BJ (cell line): ENCODE results near the gene KRTAP6-3. TPM values are rescaled to one million over a fixed set of nuclear protein-coding genes. Genes with fewer than 3 reads are reported as not detected.

ENCODE experiments used
- CTCF ChIA-PET: fragments of 350-600 bp; formaldehyde crosslinking; extraction: SDS; loops from one replicate; lab custom pipeline; 2021; ENCODE audit warnings: antibody characterized with exemption, inconsistent platforms; lab: Yijun Ruan, JAX
- POLR2A ChIA-PET: fragments of 300-600 bp; sonication (Branson Sonifier 250); formaldehyde crosslinking; extraction: SDS; loops from one replicate; lab custom pipeline; 2021; ENCODE audit warnings: antibody characterized with exemption; lab: Charles Lee
- DNase-seq: peaks from one replicate; pipeline ENCODE4 v3.0.0-alpha.2; 2011; ENCODE audit warnings: low read depth
- H3K27me3 ChIP-seq: 2 replicates; pipeline ENCODE4 v1.6.0; 2011; ENCODE audit warnings: low read length; ENCODE audit not compliant: control insufficient read depth, insufficient read depth
- H3K36me3 ChIP-seq: 2 replicates; pipeline ENCODE4 v1.5.1; 2011; ENCODE audit warnings: low read length; ENCODE audit not compliant: control insufficient read depth, insufficient read depth
- H3K4me3 ChIP-seq: 2 replicates; pipeline ENCODE4 v1.5.1; 2011; ENCODE audit warnings: low read depth, mild to moderate bottlenecking, control low read depth, low read length
- CTCF ChIP-seq: IDR thresholded peaks from 2 replicates; pipeline ENCODE4 v1.5.1; 2011; ENCODE audit warnings: low read depth, mild to moderate bottlenecking, control low read depth, inconsistent platforms, low read length, moderate library complexity; ENCODE audit not compliant: insufficient read depth
- polyA plus RNA-seq: library from polyadenylated mRNA; depleted of rRNA; stranded (reverse); fragments of >200 nt; gene quantifications from 2 replicates; pipeline ENCODE4 v1.2.3, GENCODE V29; 2011

The KRTAP6-3 gene
- polyA plus RNA-seq, 1 experiment: not detected

GRCh38 chr21:30563072-30563471, 29.2 kb upstream of the KRTAP6-3 start:
- Histone ChIP-seq H3K4me3 (no peak overlapping the region), H3K36me3 (no peaks in the 10 kb centered on the region), H3K27me3 (no peaks in the 10 kb centered on the region)
- TF ChIP-seq CTCF: no peak
- ChIA-PET POLR2A (no interaction called here), CTCF (no interaction called here)
- DNase-seq: no peak

- ChIA-PET CTCF (no interaction called here), POLR2A (no interaction called here)
- H3K4me3 ChIP-seq: no peak overlapping the region
- no peak for TF ChIP-seq CTCF
- H3K27me3 ChIP-seq: no peaks in the 10 kb centered on the region
- H3K36me3 ChIP-seq: no peaks in the 10 kb centered on the region
- no peak for DNase-seq
Measured at GRCh38 chr21:30563630-30564029, 28.6 kb upstream of the KRTAP6-3 start.

GRCh38 chr21:30567617-30568016, 24.6 kb upstream of the KRTAP6-3 start:
- Histone ChIP-seq H3K36me3 (no peaks in the 10 kb centered on the region), H3K27me3 (no peaks in the 10 kb centered on the region), H3K4me3 (no peak overlapping the region)
- TF ChIP-seq CTCF: no peak
- ChIA-PET POLR2A (no interaction called here), CTCF (no interaction called here)
- DNase-seq: no peak

GRCh38 chr21:30577766-30578165, 14.5 kb upstream of the KRTAP6-3 start:
- no peak for DNase-seq
- ChIA-PET POLR2A (no interaction called here), CTCF (no interaction called here)
- Histone ChIP-seq H3K4me3 (no peak overlapping the region), H3K36me3 (no peaks in the 10 kb centered on the region), H3K27me3 (no peaks in the 10 kb centered on the region)
- TF ChIP-seq CTCF: no peak

- Histone ChIP-seq H3K27me3 (no peaks in the 10 kb centered on the region), H3K4me3 (no peak overlapping the region), H3K36me3 (no peaks in the 10 kb centered on the region)
- CTCF ChIA-PET: no interaction called here
- no peak for DNase-seq
- no peak for TF ChIP-seq CTCF
- POLR2A ChIA-PET: no interaction called here
Measured at GRCh38 chr21:30579346-30579745, 12.9 kb upstream of the KRTAP6-3 start.
